Testis (tissue), 2 donors: ENCODE data around the gene CES4A.

Experiments used
- CTCF ChIP-seq, 3 experiments: fragments of 450-650 bp in 2 of 3; fragments of 200-600 bp in 1 of 3; sonication (generic) in 1 of 3; IDR thresholded peaks; one replicate each; pipeline ENCODE4 v1.5.1; 2016 to 2019; ENCODE audit warnings: antibody characterized with exemption in 3 of 3, mild to moderate bottlenecking in 2 of 3, moderate library complexity in 1 of 3
- POLR2A ChIP-seq: fragments of 450-650 bp; IDR thresholded peaks from one replicate; pipeline ENCODE4 v1.6.1; 2017; ENCODE audit warnings: antibody characterized with exemption, mild to moderate bottlenecking, moderate library complexity

- no peak for TF ChIP-seq CTCF (IDR thresholded peaks at IDR 0.05)
- no peak for TF ChIP-seq POLR2A
Observed at GRCh38 chr16:67022531-67023214, 34.3 kb downstream of the CES4A start.
